IPS-11a (cell line): ENCODE results near the gene BIRC7.

ENCODE experiments used
- H3K4me3 ChIP-seq: one replicate; pipeline ENCODE4 v1.5.1; 2013; ENCODE audit warnings: low read depth, low read length, control low read depth

The BIRC7 gene

DNA sequence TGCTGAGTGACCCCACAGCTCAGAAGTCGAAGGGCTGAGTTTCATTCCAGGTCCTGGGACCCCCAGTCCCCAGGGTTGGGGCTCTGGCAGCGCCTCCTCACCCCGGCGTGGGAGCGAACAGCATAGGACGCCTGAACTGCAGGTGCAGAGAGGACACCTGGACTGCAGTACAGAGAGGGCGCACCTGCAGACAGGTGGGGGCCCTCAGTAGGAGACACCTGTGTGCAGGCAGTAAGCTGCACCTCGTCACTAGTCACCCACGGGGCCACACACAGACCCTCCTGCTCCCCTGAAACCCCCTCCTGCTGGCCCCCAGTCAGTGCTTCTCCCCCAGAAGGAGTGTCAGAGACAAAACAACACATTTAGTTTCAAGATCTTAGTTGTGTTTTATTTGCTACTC is 27.1 kb downstream of the BIRC7 start:
- H3K4me3 ChIP-seq: no peak overlapping the region

DNA sequence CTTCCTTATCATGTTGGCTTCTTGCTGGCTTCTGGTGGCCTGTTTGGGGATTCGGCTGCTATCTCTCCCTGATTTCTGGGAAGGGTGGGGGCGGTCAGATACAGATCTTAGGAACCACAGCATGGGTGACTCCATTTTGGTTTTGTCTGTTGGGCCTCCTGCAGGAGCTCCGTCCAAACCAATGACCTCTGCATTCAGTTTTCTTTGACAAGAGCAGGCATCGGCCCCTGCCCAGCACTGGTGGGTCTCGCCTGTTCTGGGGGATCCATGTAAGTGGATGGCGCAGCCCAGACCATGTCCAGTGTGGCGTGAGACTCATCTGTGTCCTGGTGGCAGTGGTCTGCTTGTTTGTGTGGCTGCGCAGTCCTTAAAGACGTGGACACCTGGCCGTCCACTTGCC is 28.3 kb downstream of the BIRC7 start:
- H3K4me3 ChIP-seq: no peak overlapping the region

DNA sequence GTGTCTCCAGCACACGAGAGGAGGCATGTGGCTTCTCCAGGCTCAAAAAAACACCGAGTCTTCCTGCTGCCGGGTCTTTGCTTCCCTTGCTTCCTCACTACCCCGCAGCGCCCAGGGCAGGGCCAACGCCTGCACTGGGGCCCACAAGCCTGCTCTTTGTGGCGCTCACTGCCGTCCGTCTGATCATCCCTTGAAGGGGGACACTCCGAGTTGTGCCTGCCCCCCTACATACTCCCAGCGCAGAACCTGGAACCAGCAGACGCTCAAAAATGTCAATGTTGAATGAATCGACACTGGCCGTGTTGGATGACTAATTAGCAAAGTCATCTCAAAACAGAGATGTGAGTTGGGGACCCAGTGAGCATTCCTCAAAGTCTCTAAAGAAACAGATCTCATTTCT is 28.8 kb downstream of the BIRC7 start:
- no peak overlapping the region for H3K4me3 ChIP-seq

DNA sequence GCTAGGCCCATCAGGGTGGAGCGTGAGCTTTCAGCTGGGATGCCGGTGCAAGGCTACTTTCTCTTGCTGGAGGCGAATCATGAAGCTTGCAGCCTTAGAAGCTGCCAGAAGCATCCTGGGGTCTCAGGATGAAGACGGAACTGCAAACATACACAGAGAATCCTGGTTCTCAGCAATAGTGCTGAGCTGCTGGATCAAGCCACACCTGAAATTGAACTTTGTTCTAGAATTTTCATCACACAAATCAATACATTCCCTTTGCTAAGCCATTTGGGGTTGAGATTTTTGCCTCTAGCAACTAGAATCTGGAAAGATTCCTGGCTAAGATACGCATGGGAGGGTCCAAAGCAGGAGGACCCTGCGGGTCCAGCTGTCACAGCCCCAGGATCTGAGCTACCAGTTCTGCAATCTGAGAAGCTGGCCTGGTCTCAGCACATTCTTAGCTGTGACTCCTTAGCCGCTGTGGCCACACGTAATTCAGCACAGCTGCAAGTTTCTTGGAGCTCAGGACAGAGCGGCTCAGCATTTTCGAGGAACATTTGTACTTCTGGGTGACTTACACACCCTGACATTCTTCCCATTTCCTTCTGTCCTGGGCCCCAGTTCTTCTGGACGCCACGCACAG is 30.3 kb downstream of the BIRC7 start:
- H3K4me3 ChIP-seq: no peak overlapping the region

DNA sequence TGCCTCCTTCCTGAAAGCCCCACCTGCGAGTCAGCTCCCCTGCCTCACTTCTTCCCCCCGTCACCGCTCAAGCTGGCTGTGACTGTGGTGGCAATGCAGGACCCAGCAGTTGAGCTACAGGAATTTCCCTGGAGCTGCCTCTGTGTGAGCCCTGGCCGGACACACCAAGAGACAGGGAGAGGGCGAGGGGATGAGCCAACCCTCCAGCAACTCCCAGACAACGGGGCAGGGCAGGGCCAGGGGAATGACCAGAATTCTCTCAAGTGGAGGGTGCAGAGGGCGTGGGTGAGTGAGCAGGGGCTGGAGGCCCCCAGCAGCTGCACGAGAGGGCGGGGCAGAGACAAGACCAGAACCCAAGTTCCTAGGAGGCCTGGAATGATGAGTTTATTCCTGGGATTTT is 32.0 kb downstream of the BIRC7 start:
- H3K4me3 ChIP-seq: no peak overlapping the region

DNA sequence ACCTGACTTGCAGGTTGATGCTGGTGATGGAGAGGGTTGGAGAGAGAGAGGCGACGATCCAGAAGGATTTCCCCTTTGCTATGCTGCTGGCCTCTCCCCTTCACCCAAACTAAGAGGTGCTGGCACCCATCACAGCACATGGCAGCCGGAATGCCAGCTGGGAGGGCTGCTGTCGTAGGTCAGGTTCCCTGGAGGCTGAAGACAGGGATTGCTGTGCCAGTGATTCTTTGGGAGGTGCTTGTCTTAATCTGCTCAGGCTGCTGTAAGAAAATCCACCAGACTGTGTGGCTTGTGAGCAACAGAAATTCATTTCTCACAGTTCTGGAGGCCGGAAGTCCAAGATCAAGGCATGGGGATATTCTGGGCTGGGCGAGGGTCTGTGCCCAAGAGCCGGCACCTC is 32.6 kb downstream of the BIRC7 start:
- no peak overlapping the region for H3K4me3 ChIP-seq

DNA sequence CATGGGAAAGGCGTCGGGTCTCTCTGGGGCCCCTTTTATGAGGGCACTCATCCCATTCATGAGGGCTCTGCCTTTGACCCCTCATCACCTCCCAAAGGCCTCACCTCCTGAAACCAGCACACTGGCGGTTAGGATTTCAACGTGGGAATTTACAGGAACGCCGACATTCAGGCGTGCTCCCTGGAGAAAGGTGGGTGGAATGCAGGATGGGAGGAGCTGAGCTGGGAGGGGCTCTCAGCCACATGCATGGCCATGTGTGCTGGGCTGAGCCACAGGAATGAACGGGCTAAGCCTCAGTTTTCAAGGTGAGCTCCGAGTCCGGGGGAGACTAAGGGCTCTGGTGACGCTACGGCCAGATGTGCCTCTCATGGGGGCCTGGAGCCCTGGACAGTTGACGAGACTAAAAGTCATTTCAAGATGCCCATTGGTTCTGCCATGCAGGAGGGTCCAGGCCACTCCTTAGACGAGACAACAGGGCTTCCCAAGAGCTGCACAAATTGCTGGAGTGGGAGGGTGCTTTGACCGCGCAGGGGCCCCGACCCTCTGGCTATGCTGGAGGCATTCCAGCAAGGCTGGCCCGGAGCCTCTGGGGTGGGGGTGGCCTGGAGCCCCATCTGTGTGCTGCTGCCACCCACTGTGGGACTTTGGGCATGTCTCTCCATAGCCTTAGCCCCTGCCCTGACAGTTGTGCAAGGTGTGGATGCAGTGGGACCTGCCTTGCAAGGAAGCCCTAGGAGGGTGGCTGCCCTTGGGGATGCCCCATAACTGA is 33.1 kb downstream of the BIRC7 start:
- no peak overlapping the region for H3K4me3 ChIP-seq

DNA sequence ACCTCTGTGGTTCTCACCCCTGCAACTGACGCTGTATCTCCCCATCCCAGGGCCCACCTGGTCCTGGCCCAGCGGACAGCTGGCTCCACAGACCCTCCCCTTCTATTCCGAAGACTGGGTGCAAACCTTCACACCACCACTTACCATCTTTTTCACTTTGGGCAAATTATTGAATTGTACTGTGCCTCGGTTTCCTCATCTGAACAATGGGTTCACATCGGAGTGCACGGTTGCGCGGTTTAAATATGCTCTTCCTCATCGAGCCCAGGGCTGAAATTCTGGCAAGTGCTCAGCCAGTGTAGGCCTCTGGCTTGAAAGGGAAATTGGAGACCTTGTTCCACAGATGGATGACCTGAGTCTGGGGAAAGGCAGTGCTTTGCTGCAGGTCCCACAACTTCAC is 34.0 kb downstream of the BIRC7 start:
- H3K4me3 ChIP-seq: no peak overlapping the region

DNA sequence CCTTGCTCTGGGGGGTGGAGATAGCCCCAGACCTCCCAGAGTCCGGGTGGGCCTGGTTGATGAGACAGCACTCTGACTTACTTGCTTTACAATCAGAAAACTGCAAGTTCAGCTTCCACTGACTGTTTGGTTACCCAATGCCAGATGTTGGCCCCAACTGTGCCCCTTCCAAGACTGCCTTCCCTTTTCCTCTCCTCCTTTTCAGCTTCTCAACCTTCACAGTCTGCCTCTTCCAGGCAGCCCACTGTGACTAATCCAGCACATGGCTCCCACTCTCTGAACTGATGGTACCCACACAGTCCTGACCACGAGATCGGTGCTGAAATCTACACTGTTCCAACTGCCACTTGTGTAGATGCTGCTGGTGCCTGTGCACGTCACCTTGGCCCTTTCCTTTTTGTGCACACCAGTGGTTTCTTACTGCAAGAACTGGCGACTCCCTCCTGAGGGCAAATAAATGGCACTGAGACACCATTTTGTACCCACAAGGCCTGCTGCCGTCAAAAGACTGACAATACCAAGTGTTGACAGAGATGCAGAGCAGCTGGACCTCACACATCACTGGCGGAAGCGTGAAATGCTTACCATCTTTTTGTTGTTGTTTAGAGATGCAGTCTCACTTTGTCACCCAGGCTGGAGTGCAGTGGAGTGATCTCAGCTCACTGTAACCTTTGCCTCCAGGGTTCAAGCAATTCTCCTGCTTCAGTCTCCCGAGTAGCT is 35.1 kb downstream of the BIRC7 start:
- H3K4me3 ChIP-seq: no peak overlapping the region

DNA sequence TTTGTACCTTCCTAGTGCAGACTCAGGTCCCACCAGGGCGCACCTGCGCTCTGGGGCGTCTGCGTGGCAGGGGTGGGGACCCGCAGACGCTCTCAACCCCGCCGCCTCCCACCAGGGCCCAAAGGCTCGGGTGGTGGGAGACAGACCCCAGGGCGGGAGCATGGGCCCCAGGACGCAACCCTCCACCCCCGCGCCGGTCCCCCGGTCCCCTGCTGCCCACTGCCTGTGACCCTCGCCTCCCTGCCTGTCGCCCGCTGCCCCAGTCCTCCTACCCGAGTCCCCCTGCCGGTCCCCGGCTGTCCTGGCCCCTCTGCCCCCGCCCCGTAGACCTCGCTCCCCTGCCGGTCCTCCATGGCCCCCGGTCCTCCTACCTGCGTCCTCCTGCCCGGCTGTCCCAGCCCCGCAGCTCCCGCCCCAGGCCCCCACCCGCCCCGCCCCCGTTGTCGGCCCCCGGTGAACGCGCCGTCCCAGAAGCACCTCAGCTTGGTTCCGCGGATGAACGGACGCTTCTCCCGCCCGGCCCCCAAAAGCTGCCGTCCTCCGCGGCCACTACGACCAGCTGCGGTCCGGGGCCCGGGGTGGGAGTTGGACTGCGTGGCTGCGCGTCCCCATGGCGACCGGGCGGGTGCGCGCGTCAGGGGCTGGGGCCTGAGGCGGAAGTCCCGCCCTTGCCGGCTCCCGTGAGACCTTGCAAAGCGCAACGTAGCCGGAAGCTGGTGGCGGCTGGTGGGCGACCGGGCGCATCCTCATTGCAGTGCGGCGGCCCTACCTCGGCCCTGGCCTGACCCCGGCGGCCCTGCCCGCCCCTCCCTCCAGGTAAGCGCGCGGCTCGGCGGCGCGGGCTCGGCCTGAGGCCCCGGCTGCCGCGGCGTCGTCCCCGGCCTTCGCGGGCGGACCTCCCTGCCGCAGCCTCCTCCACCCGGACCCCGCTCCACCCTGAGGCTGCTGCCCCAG is 36.7 kb downstream of the BIRC7 start, which contains the start of gene ARFGAP1:
Gene ARFGAP1 (plus strand): TSS at position 709 of the 954 bp plus-strand sequence. CDS start 2,768 bp downstream, outside the sequence.
- peak within 1 kb of the TSS; percentile 75 for H3K4me3 ChIP-seq

DNA sequence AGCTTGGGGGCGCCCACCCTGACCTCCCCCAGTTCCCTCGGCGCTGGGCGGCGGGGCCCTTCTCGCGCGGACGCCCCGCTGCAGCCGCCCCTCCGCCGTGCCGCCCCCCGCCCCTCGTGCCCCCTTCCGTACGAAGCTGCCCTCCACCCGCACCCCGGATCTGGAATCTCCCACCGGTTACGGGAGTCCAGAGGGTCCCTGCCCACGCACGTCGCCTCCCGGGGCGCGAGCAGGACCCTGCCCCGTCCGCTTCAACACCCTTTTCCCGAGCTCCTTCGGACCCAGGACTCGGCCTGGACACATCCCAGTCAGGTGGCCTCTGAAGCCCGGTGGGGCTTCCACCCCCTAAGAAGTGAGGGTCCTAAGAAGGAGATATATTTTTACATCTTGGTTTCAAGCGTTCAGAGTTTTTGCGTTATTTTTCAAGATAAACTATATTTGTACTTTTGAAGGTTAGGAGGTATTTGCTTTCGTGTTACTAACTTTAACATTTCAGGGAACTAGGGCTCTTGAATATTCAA is 37.4 kb downstream of the BIRC7 start:
- H3K4me3 ChIP-seq: peak overlapping the region; percentile 75

DNA sequence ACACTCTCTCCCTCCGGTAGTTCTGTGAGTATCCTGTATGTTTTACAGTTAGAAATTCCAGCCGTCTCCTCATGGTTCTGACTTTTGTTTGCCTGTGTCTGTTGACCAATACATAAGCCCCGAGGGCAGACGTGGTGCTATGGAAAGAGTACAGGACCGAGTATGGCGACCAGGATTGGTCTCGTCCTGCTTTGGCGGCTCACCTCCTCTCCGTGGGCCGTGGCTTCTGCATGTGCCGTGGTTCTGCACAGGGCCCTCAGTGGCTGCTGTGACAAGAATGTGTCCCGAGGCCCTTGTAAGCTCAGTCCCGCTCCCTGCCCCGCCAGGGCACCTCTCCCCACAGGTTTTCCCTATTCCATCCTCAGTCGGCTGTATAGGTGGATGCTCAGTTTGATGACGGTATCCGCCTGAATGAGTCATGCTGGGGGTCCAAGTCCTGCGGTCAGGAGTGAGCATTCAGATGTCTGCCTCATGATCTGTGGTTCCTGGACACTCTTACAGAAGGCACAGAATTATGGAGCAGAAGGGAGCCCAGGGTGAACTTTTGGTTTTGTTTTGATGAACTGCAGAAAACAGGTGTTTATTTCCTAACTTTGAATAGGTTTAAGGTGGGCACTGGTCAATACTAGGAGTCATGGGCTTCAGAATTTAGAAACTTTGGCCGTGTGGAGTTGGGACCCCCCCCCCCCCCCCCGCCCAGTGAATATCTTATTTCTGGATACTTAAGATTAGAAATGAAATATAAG is 38.1 kb downstream of the BIRC7 start:
- peak overlapping the region; percentile 75 for H3K4me3 ChIP-seq

DNA sequence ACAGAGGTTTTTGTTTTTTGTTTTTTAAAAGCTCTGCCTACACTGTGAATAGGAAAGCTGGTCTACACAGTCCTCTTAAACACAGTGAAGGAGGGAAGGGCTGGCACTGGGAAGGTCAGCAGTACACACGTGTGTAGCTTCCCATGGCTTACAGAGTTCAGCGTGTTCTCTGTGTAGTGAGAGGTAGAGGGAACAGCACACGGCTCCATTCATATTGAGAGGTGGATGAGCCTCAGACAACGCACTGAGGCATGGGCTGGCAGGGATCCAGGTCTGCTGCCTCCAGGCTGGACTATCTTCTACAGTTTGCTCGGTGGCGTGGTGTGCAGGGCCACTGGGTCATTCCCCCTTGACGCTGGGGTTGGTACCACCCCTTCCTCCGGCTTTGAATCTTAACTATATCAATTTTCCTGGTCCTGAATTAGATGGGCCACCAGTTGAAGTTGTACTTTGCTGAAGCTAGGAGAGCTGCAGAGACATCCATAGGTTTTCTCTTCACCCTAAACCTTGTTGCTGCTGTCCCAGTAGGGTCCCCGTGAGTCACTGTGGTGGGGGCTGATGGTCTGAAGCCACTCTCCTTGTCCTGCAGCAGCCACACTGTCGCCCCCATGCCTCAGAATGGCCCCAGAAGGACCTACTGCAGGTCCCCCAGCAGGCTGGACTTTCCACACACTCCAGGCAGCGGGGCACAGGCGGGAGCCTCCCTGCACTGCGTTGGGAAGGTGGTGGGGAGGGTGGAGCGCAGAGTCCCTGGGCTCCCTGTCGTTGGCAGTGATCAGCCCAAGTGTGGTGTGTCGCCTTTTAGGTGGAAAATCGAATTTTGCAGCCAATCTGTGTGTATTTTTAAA is 38.9 kb downstream of the BIRC7 start:
- H3K4me3 ChIP-seq: no peak overlapping the region

DNA sequence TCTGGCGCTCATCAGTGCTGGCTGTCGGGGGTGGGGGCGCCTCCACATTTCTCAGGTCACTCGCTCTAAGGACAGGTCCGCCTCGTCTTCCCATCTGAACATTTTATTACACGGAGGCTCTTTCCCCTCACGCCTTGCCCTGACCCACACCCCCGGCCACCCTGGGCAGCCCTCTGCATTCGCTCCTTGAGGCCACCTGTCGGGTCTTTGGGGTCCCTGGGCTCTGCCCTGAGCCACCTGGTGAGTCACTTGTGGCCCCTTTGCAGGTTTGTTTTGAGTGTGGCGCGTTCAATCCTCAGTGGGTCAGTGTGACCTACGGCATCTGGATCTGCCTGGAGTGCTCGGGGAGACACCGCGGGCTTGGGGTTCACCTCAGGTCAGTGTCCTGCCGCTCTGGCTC is 40.1 kb downstream of the BIRC7 start:
- H3K4me3 ChIP-seq: no peak overlapping the region

DNA sequence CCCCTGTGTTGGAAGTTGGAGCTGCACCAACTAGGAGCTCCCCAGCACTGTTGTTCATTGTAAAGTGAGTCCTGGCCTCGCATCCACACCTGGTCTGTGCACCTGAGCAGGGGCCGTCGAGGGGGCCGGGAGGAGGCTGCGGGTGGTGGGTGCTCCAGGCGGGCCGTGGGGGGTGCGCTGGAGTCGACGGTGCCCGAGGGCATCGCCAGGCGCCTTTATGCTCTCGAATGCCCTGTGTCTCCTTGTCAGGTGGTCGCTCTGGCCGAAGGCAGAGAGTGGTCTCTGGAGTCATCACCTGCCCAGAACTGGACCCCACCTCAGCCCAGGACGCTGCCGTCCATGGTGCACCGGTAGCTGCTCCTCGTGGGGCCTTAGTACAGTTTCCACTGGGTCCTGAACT is 41.3 kb downstream of the BIRC7 start:
- H3K4me3 ChIP-seq: no peak overlapping the region

DNA sequence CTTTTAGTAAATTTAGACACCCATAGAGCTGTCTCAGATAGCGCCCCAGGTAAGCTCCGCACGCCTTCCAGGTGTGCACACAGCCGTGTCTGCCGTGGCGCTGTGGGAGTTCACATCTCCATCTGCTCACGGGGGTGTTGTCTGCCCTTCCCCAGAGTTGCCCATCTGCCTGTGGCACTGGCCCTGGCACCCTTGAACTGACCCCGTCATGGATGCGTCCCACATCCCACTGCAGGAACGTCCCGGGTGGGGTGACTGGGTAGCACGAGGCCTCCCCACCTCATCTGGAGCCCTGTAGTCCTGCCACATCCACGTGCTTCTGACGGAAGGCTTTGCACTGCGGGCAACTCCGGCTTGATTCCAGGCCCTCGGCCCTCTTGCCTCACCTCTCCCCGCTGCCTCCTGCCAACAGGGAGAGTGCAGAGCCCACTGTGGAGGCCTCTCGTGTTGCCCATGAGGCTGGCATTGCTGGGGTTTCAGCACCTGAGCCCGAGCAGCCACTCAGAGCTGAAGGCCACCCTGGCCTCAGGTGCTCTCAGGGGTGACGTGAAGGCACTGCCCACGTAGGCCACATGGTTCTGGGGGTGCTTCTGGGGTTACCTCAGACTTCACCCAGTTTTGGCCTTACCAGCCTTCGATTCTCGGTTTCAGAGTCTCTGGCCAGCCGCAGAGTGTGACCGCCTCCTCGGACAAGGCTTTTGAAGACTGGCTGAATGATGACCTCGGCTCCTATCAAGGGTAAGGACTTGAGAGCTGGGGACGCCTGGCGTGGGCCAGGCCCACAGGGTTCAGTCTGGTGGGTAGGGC is 42.0 kb downstream of the BIRC7 start:
- H3K4me3 ChIP-seq: no peak overlapping the region

DNA sequence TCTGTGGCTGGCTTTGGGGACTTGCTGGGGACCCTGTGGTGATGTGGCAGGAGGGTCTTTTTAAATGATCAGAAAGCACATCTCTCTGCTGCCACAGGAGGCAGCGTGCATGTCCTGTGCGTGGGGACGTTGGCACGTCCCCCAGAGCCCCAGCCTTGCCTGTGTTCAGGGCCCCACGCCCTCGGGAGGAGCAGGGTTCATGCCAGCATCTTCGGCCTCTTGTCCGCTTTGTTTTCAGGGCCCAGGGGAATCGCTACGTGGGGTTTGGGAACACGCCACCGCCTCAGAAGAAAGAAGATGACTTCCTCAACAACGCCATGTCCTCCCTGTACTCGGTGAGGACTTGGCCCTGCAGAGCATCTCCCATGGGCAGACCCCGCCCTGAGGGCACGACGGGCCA is 43.0 kb downstream of the BIRC7 start:
- H3K4me3 ChIP-seq: no peak overlapping the region

DNA sequence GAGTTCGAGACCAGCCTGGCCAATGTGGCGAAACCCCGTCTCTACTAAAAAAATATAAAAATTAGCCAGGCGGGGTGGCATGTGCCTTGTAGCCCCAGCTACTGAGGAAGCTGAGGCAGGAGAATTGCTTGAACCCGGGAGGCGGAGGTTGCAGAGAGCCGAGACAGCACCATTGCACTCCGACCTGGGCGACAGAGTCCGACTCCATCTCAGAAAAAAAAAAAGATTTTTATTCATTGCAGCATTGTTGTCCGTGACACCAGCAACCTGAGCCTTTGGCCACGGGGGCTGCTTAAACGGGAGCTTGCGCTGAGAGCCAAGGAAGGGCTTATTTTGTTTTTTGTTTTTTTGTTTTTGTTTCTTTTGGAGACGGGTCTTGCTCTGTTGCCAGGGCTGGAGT is 44.2 kb downstream of the BIRC7 start:
- H3K4me3 ChIP-seq: no peak overlapping the region
